NCI-H128 (cell line): Measurements from ENCODE around the gene OR14C36.
"Not testable (repeated sequence)": the region's sequence is repeated elsewhere in the genome, so short reads cannot be mapped to it uniquely, and the experiment has no call there.

Experiments
- DNase-seq: peaks from one replicate; lab custom pipeline; 2025; ENCODE audit not compliant: unreplicated experiment; lab: John Stamatoyannopoulos, UW

Gene OR14C36, protein sequence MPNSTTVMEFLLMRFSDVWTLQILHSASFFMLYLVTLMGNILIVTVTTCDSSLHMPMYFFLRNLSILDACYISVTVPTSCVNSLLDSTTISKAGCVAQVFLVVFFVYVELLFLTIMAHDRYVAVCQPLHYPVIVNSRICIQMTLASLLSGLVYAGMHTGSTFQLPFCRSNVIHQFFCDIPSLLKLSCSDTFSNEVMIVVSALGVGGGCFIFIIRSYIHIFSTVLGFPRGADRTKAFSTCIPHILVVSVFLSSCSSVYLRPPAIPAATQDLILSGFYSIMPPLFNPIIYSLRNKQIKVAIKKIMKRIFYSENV

DNA sequence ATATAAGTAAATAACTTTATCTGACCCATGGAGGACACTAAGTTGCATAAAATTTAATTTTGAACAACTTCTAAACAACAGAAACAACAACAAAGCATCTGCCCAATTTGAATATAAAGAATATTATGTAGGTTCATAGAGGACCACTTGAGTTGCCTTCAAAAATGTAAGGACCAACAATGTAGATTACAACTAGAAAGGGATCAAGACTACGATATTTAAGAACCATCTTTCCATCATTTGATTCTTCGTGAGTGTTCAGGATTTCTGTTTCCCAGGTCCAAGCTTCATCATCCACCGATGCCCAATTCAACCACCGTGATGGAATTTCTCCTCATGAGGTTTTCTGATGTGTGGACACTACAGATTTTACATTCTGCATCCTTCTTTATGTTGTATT, at the start of gene OR14C36:
Gene OR14C36, plus strand, starts transcription at position 301 of the 400 bp plus-strand sequence. Its CDS starts 0 bp downstream, at position 301.
- DNase-seq, result no peak

GRCh38 chr1:248303324-248303723, 45.3 kb upstream of the OR14C36 start, which contains the start of gene OR2T12:
Gene OR2T12, minus strand, starts transcription at chr1:248303424. Its CDS starts 7,846 bp downstream, at chr1:248295578.
- no peak for DNase-seq

- not testable (repeated sequence) for DNase-seq
Observed at GRCh38 chr1:248305672-248306071, 42.9 kb upstream of the OR14C36 start.

GRCh38 chr1:248306103-248306502, 42.5 kb upstream of the OR14C36 start:
- DNase-seq, result no peak

- not testable (repeated sequence) for DNase-seq
Observed at GRCh38 chr1:248306740-248307139, 41.8 kb upstream of the OR14C36 start.

DNA sequence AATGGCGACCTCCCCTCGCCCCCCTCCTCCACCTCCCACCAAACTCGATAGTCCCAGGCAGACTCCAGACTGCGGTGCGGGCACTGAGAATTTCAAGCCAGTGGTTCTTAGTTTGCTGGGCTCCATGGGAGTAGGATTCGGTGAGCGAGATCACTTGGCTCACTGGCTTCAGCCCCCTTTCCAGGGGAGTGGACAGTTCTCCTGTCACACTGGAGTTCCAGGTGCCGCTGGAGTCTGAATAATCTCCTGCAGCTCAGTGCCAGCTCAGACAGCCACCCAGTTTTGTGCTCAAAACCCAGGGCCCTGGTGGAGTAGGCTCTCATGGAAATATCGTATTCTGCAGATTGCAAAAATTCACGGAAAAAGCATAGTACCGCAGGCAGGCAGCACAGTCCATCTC, 31.8 kb upstream of the OR14C36 start:
- DNase-seq, result no peak

- no peak for DNase-seq
Observed at GRCh38 chr1:248324468-248324867, 24.1 kb upstream of the OR14C36 start, which contains the start of gene OR2M7. Gene OR2M7, minus strand, starts transcription at chr1:248324568. Its CDS starts 0 bp downstream, at chr1:248324568.

GRCh38 chr1:248343451-248343850, 5.1 kb upstream of the OR14C36 start:
- DNase-seq, result no peak

DNA sequence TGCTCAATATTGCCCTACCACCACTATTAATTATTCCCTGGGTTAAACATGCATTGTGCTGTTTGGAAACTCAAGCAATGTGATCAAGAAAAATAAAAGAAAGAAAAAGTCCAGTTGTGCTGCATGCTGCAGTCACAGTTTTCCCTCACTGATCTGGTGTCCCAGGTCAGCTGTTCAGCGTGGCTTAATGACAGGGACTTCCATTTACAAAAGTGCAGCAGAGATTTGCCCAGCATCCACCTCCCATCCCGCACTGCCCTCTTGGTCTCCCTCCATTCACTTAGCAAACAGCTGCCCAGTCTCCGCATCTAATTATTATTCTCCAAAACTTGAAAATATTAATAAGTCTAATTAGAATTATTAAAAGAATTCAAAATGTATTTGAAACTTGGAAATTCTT, 10.8 kb downstream of the OR14C36 start:
- DNase-seq, result no peak

GRCh38 chr1:248361121-248361715, 12.6 kb downstream of the OR14C36 start, which contains the start of gene OR2T4:
Gene OR2T4, plus strand, starts transcription at chr1:248361665. Its CDS starts 0 bp downstream, at chr1:248361665.
- DNase-seq, result no peak

DNA sequence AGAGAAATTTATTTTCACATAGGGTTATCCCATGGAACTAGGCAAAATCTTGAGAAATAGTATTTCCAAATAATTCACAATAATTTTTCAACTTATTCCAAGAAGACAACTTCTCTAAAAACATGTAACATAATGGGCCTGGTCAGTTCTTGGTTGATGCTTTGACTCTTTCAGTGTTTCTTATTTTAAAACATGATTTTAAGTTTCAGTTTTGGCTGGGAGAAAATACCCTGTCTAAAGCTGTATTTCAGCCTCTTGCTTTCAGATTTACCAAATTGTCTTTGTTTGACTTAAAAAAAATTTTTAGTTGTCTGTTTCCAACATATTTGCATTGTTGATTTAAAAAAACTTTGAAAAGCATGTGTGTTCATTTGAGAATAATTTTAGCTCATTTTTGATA, 18.0 kb downstream of the OR14C36 start:
- DNase-seq, result no peak

DNA sequence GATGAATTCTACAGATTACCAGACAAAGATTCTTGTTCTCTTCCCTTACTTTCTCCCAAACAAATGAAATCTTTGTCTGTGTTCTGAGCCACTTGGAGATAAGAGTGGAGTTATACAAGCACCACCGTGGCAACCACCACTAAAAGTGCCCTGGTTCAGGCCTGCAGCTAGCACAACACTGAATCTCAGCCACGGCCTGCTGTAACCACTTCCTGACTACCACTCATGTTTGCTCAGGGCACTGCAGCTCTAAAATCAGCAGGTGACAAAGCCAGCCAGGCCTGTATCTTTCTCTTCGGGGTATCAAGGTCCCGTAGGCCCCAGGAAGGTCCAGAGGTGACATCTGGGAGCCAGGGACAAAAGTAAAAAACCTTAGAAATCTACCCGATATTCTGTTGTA, 23.8 kb downstream of the OR14C36 start:
- DNase-seq, result no peak

DNA sequence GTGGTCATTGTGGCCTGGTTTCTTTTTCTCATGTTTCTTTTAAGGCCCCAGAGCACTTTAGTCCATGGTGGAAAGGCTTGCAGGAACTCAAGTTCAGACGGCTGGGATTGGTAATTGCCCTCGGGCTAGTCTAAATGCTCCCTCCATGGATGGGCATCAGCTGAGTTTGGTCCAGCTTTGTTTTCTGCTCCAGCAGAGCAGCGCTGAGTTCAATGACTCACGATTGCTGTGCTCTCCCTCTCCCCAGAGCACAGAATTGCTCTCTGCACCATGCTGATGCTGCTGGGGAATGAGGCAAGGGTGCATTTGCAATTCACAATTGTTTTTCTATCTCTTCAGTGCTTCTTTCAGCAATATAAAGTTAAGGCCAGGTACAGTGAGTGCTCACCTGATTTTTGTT, 25.2 kb downstream of the OR14C36 start:
- no peak for DNase-seq

DNA sequence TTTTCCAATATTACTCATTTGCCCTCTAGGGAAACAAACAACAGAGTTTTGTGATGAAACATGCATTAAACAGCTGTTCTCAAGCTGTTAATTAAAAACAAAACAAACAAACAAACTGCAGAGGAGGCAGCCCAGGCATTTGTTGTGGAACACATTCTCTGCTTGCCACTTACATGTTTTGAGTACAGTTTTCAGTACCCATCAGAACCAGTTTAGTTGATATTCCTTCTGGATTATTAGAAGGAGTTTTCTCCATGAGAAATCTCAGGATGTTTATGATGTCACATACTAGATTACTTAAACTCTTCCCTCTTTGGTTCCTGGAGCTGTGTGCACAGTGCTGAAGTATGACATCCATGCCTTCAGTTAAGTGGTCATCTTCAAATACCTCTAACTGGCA, 26.9 kb downstream of the OR14C36 start, which contains the start of gene OR2T6:
Gene OR2T6, plus strand, starts transcription at position 301 of the 400 bp plus-strand sequence. CDS start 11,863 bp downstream, outside the sequence.
- DNase-seq, result no peak

DNA sequence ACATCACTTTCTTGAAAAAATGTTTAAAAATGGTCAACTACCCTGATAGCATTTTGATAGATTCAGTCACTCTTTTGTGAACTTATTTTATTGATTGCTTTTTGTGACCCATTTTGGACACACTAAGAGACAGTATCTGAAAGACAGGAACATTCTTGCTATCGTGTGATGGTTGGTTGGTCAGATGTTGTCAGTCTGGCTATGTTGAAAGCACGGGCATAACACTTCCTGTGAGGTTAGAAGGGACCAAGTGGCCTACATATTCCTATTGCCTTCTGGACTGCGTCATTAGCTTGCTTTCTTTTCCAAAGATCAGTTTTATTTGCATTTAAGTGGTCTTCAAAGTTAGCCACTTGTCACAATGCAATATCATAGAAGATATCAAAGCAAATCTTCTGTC, 28.3 kb downstream of the OR14C36 start:
- DNase-seq, result no peak

- DNase-seq, result no peak
Observed at GRCh38 chr1:248380854-248381253, 32.3 kb downstream of the OR14C36 start.

GRCh38 chr1:248388426-248388825, 39.9 kb downstream of the OR14C36 start:
- DNase-seq, result no peak

GRCh38 chr1:248393050-248393449, 44.5 kb downstream of the OR14C36 start:
- no peak for DNase-seq
